ACC112 (cell line): ENCODE results near the gene KRT84.

Source experiments
- H2AFZ ChIP-seq: fragments of 200-600 bp; sonication (generic); one replicate; pipeline ENCODE4 v1.6.0; 2017; ENCODE audit warnings: antibody characterized with exemption, low read length; ENCODE audit not compliant: unreplicated experiment
- H3K27ac ChIP-seq: fragments of 200-600 bp; sonication (generic); 2 replicates; pipeline ENCODE4 v1.5.1; 2014; ENCODE audit warnings: low read depth, mild to moderate bottlenecking, antibody characterized with exemption, low read length, moderate library complexity
- H3K27me3 ChIP-seq: fragments of 200-600 bp; sonication (generic); 2 replicates; pipeline ENCODE4 v1.6.1; 2014; ENCODE audit warnings: mild to moderate bottlenecking, antibody characterized with exemption, low read length, moderate library complexity, mixed read lengths; ENCODE audit not compliant: insufficient read depth
- H3K36me3 ChIP-seq: fragments of 200-600 bp; sonication (generic); 2 replicates; pipeline ENCODE4 v1.6.1; 2016; ENCODE audit warnings: mild to moderate bottlenecking, antibody characterized with exemption, low read length, moderate library complexity, mixed read lengths; ENCODE audit not compliant: insufficient read depth
- H3K4me1 ChIP-seq: fragments of 200-600 bp; sonication (generic); one replicate; pipeline ENCODE4 v1.6.1; 2016; ENCODE audit warnings: low read length, mixed read lengths; ENCODE audit not compliant: insufficient read depth, unreplicated experiment, control insufficient read depth
- H3K4me3 ChIP-seq: fragments of 200-600 bp; sonication (generic); 2 replicates; pipeline ENCODE4 v1.5.1; 2014; ENCODE audit warnings: mild to moderate bottlenecking, low read depth, low read length
- H3K79me2 ChIP-seq: fragments of 200-600 bp; sonication (generic); one replicate; pipeline ENCODE4 v1.6.0; 2016; ENCODE audit warnings: low read length; ENCODE audit not compliant: control insufficient read depth, unreplicated experiment, insufficient read depth

The KRT84 gene, protein sequence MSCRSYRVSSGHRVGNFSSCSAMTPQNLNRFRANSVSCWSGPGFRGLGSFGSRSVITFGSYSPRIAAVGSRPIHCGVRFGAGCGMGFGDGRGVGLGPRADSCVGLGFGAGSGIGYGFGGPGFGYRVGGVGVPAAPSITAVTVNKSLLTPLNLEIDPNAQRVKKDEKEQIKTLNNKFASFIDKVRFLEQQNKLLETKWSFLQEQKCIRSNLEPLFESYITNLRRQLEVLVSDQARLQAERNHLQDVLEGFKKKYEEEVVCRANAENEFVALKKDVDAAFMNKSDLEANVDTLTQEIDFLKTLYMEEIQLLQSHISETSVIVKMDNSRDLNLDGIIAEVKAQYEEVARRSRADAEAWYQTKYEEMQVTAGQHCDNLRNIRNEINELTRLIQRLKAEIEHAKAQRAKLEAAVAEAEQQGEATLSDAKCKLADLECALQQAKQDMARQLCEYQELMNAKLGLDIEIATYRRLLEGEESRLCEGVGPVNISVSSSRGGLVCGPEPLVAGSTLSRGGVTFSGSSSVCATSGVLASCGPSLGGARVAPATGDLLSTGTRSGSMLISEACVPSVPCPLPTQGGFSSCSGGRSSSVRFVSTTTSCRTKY

DNA sequence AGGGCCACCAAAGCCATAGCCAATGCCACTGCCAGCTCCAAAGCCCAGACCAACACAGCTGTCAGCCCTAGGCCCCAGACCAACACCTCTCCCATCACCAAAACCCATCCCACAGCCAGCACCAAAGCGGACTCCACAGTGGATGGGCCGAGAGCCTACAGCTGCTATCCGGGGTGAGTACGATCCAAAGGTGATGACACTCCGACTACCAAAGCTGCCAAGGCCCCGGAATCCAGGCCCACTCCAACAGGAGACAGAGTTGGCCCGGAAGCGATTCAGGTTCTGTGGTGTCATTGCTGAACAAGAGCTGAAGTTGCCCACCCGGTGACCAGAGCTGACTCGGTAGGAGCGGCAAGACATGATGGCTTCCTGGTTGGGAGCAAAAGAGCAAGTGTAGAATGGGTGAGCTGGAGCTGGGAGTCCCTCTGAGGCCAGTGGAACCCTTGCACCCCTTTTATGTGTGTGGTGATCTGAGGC lies at the start of gene KRT84:
Gene KRT84, minus strand, starts transcription at position 427 of the 477 bp plus-strand sequence. Its CDS starts 67 bp downstream, at position 360.
- Histone ChIP-seq H2AFZ (no peak within 1 kb of the TSS), H3K27me3 (peaks cover 13% of the 10 kb centered on the region), H3K4me3 (no peak within 1 kb of the TSS), H3K79me2 (no peaks in the 10 kb centered on the region), H3K4me1 (peaks cover 7% of the 10 kb centered on the region), H3K27ac (no peak within 1 kb of the TSS), H3K36me3 (no peaks in the 10 kb centered on the region)

DNA sequence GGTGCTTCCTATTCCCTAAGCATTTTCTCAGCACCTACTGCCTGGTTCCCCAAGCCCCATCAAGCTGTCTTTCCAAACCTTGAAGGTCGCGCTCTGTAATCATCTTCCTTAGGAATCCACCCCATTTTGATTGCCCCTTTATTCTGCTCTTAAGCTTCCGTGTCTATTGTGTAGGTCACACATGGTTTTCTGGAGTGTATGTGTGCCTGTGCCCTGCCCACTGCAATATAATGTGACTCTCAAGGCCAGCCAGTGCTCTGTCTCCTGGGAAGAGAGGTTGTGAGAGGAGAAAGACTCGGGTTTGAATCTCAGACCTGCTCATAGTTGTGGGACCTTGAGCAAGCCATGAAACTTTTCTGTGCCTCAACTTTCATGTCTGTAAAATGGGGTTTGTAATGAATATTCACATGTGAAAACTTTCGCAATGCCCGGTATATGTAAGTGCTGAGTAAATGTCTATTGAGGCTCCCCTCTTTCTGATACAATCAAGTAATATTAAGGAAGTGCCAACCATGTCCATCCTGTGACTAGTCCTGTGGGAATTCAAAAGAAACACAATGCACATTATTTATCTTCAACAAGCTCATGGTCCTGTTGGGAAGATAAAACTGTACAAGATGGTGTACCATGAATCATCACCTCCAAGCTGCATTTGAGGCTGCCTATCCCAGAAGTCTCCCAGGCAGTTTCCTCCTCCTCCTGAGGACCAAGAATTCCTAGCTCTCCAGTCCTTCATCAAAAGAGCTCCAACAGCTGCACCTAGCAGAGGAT lies 49.5 kb upstream of the KRT84 start:
- Histone ChIP-seq H2AFZ (no peak overlapping the region), H3K27ac (no peak overlapping the region), H3K27me3 (peaks cover 31% of the 10 kb centered on the region), H3K36me3 (no peaks in the 10 kb centered on the region), H3K4me3 (no peak overlapping the region), H3K79me2 (no peaks in the 10 kb centered on the region), H3K4me1 (peaks cover 14% of the 10 kb centered on the region)

DNA sequence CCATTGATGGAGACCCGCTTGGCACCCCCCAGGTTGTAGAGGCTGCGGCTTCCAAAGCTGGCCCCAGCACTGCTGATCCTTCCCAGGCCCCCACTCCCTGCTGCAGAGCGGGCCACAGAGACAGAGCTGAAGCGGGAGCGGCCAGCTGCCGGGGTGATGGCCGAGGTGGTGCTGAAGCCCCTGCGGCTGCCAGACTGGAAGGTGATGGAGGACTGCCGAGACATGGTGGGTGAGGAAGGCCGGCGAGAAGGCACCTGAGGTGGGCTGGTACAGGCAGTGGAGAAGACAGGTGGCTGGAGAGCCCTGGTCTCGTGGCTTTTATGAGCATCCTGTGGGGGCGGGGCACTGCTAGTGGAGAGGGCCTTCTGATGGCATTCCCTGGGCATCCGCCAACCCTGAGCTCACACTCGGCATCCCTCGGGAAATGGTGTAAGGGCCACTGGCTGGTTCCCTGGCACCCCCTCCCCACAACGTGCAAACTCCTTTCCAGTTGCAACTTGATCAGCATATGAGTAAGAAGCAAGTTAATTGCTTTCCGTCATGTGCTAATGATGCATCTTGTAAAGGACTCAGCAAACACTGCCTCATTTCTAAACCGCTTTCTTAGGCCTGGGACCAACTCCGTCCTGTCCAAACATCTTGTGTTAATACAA lies 48.8 kb upstream of the KRT84 start, which contains the start of gene KRT75:
Gene KRT75, minus strand, starts transcription at position 291 of the 653 bp plus-strand sequence. Its CDS starts 67 bp downstream, at position 224.
- Histone ChIP-seq H2AFZ (no peak within 1 kb of the TSS), H3K4me3 (no peak within 1 kb of the TSS), H3K4me1 (peaks cover 14% of the 10 kb centered on the region), H3K36me3 (no peaks in the 10 kb centered on the region), H3K27me3 (peaks cover 31% of the 10 kb centered on the region), H3K79me2 (no peaks in the 10 kb centered on the region), H3K27ac (no peak within 1 kb of the TSS)

DNA sequence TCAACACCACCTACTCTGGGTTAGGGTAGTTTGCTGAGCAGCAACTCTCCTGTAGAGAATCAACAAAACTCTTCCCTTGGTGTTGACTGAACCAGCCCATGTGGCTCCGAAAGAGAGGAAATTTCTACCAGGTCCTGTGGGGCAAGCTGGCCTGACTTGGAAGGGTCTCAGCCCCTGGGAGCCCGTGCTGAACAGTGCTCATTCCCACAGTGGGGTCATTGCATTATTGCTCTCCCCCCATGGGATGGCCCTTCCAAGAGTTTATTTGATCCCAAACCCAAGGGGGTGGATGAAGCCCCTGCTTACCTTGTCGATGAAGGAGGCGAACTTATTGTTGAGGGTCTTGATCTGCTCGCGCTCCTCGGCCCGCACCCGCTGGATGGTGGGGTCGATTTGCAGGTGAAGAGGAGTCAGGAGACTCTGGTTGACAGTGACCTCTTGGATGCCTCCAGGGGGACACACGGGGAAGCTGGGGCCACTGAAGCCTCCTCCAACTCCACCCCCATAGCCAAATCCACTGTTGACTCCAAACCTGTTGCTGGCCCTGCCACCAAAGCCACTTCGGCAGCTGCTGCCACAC lies 48.1 kb upstream of the KRT84 start:
- Histone ChIP-seq H3K4me1 (peaks cover 14% of the 10 kb centered on the region), H3K36me3 (no peaks in the 10 kb centered on the region), H3K79me2 (no peaks in the 10 kb centered on the region), H2AFZ (no peak overlapping the region), H3K4me3 (no peak overlapping the region), H3K27me3 (peaks cover 31% of the 10 kb centered on the region), H3K27ac (no peak overlapping the region)

DNA sequence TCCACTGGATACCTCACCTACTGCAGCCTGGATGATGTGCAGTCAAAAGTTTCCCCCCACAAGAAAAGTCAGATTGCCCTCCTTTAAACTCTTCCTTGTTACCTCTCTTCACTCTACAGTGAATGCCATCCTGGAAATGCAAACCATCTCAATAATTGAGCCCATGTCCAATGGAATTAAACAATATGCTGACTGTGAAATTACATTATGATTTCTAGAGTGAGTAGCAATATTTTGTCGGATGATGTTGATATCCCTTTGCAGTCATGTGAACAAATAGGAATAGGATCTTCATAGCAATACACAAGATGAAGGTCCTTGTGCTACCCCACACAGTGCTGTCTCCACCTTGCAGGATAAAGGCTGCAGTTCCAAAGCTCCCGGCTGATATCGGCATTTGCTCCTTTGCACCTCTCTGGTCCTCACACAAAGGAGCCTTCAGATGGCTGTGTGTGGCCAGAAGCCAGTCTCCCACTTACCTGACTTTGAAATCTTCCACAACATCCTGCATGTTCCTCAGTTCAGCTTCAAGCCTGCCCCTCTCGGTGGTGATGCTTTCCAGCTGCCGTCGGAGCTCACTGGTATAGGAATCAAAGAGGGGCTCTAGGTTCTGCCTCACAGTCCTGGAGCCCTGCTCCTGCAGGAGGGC lies 47.2 kb upstream of the KRT84 start:
- no peak overlapping the region for H3K4me3 ChIP-seq
- H3K27me3 ChIP-seq = peaks cover 31% of the 10 kb centered on the region
- H3K36me3 ChIP-seq = no peaks in the 10 kb centered on the region
- peaks cover 12% of the 10 kb centered on the region for H3K4me1 ChIP-seq
- H3K79me2 ChIP-seq = no peaks in the 10 kb centered on the region
- H3K27ac ChIP-seq = no peak overlapping the region
- H2AFZ ChIP-seq = no peak overlapping the region

DNA sequence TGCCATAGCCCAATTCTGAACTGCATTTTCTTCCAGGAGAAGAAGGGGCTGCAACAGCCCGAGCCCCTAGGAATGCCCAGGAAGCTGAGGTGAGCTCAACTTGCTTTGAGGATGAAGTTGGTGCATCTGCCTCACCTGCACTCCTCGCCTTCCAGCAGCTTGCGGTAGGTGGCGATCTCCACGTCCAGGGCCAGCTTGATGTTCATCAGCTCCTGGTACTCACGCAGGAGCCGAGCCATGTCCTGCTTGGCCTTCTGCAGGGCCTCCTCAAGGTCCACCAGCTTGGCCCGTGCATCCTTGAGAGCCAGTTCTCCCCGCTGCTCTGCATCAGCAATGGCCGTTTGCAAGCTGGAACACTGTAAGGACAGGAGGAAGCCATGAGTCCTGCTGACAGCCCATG lies 42.7 kb upstream of the KRT84 start:
- peaks cover 28% of the 10 kb centered on the region for H3K27me3 ChIP-seq
- H3K4me1 ChIP-seq = no peaks in the 10 kb centered on the region
- H3K79me2 ChIP-seq = no peaks in the 10 kb centered on the region
- H3K36me3 ChIP-seq = no peaks in the 10 kb centered on the region
- H3K4me3 ChIP-seq = no peak overlapping the region
- H2AFZ ChIP-seq = no peak overlapping the region
- H3K27ac ChIP-seq = no peak overlapping the region

DNA sequence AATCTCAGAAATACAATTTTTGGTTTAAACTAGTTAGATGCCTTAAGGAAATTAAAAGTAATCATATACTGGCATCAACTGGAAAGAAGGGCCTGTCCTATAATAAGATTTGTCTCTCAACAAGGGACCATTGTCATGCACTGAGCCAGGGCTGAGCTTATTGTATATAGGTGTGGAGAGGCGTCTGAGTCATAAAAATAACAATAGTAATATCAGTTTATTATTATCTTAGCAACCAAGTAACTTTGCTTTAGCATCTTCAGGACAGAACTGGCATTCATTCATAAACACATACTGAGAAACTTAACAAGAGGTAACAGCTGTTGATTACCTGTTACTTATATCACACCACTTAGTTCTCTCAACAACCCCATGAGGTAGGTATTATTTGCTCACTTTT lies 41.6 kb upstream of the KRT84 start:
- no peak overlapping the region for H3K4me3 ChIP-seq
- H3K79me2 ChIP-seq = no peaks in the 10 kb centered on the region
- H3K36me3 ChIP-seq = no peaks in the 10 kb centered on the region
- H3K27ac ChIP-seq = no peak overlapping the region
- peaks cover 19% of the 10 kb centered on the region for H3K27me3 ChIP-seq
- H3K4me1 ChIP-seq = no peaks in the 10 kb centered on the region
- H2AFZ ChIP-seq = no peak overlapping the region

DNA sequence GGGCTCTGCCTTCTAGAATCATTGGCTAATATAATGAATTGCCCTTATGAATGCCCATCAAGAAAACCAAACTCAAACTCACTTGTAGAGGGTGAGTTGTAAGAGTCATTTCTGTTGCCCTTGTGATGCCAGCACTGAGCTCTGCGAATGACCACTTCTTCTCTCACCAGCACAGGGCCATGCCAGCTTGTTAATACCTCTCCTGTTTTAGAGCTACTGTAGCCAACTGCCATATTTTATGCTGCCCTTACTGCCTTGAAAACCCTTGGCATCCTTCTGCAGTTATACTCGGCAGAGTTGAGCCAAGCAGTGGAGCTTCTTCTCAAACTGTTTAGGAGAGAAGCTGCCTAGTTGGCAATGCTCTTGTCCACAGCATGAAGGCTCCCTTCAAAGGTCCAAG lies 40.6 kb upstream of the KRT84 start:
- H3K4me3 ChIP-seq = no peak overlapping the region
- no peaks in the 10 kb centered on the region for H3K4me1 ChIP-seq
- H2AFZ ChIP-seq = no peak overlapping the region
- H3K27me3 ChIP-seq = 0 out of 2 replicates have a peak, but pooled peaks cover 12% of the 10 kb centered on the region
- H3K36me3 ChIP-seq = no peaks in the 10 kb centered on the region
- H3K79me2 ChIP-seq = no peaks in the 10 kb centered on the region
- no peak overlapping the region for H3K27ac ChIP-seq

DNA sequence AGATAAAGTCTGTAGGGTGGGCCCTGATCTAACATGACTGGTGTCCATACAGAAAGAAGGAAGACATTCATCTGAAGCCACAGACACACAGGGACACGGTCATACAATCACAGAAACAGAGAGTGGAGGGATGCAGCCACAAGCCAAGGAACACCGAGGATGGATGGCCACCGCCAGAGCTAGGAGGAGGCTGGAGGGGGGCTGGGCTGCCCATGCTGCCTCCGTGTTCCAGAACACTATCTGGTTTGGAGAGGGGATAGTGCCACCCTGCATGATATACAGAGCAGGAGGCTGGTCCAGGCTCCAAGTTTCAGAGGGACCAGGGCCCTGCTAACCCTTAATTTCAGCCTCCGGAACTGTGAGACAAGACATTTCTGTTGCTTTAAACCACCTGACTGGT lies 40.0 kb upstream of the KRT84 start:
- H3K79me2 ChIP-seq = no peaks in the 10 kb centered on the region
- no peak overlapping the region for H3K27ac ChIP-seq
- no peak overlapping the region for H3K4me3 ChIP-seq
- no peak overlapping the region for H2AFZ ChIP-seq
- 0 out of 2 replicates have a peak, but pooled peaks cover 8% of the 10 kb centered on the region for H3K27me3 ChIP-seq
- no peaks in the 10 kb centered on the region for H3K36me3 ChIP-seq
- no peaks in the 10 kb centered on the region for H3K4me1 ChIP-seq
